ENCODE data around the gene FGF19.

DNA sequence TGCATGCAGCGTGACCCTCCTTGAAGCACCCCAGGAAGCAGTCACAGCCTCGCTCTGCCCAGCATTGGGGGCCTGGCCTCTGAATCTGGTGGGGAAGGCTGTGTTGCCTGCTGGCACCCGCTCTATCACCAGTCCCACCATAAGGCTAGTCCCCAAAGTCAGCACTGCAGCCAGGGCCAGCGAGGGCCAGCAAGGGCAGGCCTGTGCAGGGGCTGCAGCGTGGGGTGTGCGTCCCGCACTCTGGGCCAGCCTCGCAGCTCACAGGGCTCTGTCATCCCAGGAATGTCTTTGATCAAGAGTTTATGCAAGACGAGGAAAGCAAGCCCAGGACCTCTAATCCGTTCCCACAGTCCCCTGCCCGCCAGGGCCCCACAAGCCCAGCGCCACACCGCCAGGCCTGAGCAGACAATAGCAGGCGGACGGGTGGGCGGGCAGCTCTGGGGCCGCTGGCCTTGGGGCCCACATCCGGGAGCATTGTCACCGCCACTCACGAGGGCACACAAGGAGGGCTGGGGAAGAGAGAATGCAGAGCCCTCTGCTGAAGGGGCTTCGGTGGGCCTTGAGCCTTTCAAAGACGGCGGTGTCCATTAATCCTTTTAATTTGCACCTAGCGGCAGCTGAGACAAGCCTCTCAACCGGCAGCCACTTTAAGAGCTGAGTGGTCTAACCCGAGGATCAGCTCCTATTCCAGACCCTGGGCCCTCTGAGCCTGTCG, 45.8 kb downstream of the FGF19 start:
- TF ChIP-seq, protein P1, sequence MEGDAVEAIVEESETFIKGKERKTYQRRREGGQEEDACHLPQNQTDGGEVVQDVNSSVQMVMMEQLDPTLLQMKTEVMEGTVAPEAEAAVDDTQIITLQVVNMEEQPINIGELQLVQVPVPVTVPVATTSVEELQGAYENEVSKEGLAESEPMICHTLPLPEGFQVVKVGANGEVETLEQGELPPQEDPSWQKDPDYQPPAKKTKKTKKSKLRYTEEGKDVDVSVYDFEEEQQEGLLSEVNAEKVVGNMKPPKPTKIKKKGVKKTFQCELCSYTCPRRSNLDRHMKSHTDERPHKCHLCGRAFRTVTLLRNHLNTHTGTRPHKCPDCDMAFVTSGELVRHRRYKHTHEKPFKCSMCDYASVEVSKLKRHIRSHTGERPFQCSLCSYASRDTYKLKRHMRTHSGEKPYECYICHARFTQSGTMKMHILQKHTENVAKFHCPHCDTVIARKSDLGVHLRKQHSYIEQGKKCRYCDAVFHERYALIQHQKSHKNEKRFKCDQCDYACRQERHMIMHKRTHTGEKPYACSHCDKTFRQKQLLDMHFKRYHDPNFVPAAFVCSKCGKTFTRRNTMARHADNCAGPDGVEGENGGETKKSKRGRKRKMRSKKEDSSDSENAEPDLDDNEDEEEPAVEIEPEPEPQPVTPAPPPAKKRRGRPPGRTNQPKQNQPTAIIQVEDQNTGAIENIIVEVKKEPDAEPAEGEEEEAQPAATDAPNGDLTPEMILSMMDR (conservative IDR thresholded peaks at IDR 0.05 in 1 of 2, IDR thresholded peaks at IDR 0.05 in 1 of 2; ENCODE audit: low read depth in 1 of 2, low read length in 2 of 2): no peak
- TF ChIP-seq EZH2 (IDR thresholded peaks at IDR 0.05; ENCODE audit: low read length, missing control alignments): no peak

Measured in fibroblast of lung (primary cell).